ENCODE results near the gene MYH3. TPM values are rescaled to one million over a fixed set of nuclear protein-coding genes. Genes with fewer than 3 reads are reported as not detected.

The MYH3 gene
- total RNA-seq, 2 experiments from 2014 or later, result 3.4 to 3.5 TPM

- ChIA-PET CTCF (interaction anchor here (0.6 to 0.7 kb wide), 2 partner anchors 65 to 1820 kb away, joined by 3 to 4 read pairs; no protein-coding TSS in a partner anchor), POLR2A (no interaction called here)
These were observed 35.7 kb downstream of the MYH3 start for GRCh38 chr17:10621397-10621796.

DNA sequence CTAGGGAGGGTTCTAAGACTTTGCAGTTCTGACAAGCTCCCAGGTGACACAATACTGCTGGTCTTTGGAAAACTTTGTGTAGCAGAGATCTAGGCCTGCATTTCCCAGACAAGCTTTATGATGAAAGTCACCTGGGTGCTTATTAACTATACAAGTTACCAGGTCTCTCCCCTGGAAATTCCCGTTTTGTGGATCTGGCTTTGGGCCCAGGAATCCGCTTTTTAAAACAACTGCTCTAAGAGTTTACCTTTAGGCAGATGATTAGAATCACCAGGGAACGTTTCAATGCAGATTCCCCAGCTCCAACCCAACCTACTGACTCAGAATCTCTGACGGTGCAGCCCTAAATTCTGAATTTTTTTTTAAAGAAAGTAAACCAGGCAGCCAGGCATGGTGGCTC, 36.3 kb downstream of the MYH3 start:
- POLR2A ChIA-PET, result no interaction called here
- CTCF ChIA-PET, result interaction anchor here (0.6 to 0.7 kb wide), 2 partner anchors 66 to 1820 kb away, joined by 3 to 4 read pairs; no protein-coding TSS in a partner anchor

DNA sequence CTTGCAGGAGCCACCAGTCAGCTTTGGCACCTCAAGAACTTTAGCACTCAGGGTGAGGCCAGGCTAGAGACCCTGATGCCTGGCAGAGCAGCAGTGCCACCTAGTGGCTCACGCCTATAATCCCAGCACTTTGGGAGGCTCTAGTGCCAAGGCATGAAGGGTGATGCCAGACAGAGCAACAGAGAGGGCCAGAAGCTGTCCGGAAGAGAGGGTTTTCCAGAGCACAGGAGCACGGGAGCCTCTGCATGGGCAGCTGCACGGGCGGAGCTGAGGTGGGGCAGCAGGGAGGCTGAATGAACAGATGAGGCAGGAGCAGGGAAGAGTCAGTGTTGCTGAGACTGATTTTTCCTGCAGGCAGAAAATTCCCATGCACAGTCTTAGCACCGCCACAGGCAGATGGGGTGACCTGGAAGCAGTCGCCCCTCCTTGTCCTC, 38.9 kb downstream of the MYH3 start:
- CTCF ChIA-PET, result interaction anchor here (0.6 to 4.9 kb wide), 12 partner anchors 11 to 324 kb away, joined by 3 to 35 read pairs (median 5); no protein-coding TSS in a partner anchor
- POLR2A ChIA-PET, result interaction anchor here (0.6 kb wide), 1 partner anchor 19 kb away, joined by 4 read pairs; no protein-coding TSS in a partner anchor

- CTCF ChIA-PET, result interaction anchor here (0.7 to 4.9 kb wide), 14 partner anchors 9 to 693 kb away, joined by 3 to 35 read pairs (median 4); no protein-coding TSS in a partner anchor
- POLR2A ChIA-PET, result no interaction called here
These were observed 40.0 kb downstream of the MYH3 start for GRCh38 chr17:10617120-10617505.

GRCh38 chr17:10616502-10617119, 40.5 kb downstream of the MYH3 start:
- ChIA-PET CTCF (interaction anchor here (0.8 to 4.9 kb wide), 11 partner anchors 8 to 692 kb away, joined by 3 to 35 read pairs (median 5); no protein-coding TSS in a partner anchor), POLR2A (no interaction called here)

DNA sequence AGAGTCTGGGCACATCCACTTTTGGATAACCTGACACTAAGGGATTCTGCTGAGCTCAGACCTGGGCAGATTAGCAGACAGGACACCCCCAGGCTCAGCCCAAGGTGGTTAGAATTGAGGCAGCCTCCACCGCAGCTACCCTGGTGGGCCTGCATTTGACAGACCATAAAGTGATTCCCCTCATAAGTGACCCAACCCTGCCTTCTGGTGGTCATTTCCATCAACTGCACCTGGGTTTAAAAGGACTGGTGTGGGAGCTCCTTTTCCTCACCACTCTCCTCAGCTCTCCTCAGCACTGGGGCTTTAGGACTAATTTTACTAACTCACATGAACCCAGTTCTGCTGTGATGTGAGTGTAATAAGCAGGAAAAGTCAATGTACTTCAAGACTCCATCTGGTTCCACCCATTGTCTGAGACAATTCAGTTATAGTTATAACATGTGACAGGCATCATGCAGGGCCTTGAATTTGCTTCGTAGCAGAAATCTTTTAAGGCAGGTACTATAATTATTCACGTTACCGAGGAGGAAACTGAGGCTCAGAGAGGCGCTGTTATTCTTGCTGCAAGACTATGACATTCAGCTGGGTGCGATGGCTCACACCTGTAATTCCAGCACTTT, 42.5 kb downstream of the MYH3 start:
- POLR2A ChIA-PET, result no interaction called here
- CTCF ChIA-PET, result interaction anchor here (1.3 to 4.9 kb wide), 3 partner anchors 14 to 288 kb away, joined by 3 to 35 read pairs (median 3); no protein-coding TSS in a partner anchor

- ChIA-PET POLR2A (no interaction called here), CTCF (interaction anchor here (1.3 to 4.9 kb wide), 3 partner anchors 15 to 287 kb away, joined by 3 to 35 read pairs (median 3); no protein-coding TSS in a partner anchor)
These were observed 43.2 kb downstream of the MYH3 start for GRCh38 chr17:10613775-10614513.

DNA sequence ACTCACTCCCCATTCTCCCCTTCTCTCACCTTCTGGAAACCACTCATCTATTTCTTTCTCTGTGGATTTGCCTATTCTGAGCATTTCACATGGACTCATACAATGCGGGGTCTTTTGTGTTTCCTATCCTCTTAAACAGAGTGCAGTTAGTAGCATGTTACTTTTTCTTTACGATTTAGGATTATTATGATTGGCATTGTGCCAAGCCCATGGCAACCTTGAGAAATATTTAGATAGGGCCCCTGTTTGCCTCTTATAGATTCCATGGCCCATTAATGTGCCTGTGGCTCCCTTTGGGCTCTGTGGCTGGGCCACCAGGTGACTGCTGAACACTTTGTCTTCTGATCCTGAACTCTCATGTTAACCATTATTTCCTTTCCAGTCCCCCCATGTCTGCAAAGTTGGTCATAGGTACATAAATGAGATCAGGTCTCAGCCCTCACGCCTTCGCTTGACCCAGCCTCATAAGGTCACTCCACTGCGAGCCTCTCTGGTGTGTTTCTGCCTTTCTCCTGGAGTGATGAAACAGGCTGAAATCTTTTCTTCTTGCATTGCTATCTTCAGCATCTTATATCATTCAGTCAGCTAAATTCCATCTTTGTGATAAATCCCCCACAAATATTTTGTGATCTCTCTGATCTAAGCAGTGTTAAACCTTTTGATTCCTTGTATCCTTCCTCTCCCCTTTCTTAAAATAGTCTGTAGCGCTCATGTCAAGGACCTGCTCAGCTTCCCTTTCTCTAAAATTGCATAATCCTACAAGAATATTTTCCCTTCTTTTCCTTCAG, 44.0 kb downstream of the MYH3 start:
- CTCF ChIA-PET, result interaction anchor here (4.9 kb wide), 1 partner anchor 286 kb away, joined by 35 read pairs; no protein-coding TSS in a partner anchor
- POLR2A ChIA-PET, result no interaction called here

DNA sequence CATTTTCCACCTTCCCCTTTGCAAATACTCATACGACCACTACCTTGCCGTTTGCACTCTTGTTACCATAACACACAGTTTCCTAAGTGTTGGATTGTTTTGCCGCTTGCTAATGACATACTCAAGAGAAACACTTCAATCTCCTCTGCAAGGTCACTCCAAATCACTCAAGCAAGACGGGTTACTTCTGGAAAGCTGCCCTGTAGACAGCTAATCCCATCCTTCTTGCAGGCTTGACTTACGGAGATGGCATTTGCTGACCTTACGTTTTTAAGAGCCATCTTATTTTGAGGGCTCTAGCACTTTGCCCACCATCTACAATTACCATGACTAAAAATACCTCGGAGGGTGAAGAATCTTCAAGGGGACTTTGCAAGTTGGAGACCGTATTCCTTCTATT, 46.2 kb downstream of the MYH3 start:
- POLR2A ChIA-PET, result no interaction called here
- CTCF ChIA-PET, result no interaction called here

- ChIA-PET CTCF (interaction anchor here (0.5 to 1.2 kb wide), 2 partner anchors 9 to 583 kb away, joined by 3 to 6 read pairs; no protein-coding TSS in a partner anchor), POLR2A (no interaction called here)
These were observed 48.9 kb downstream of the MYH3 start for GRCh38 chr17:10608244-10608643.

- ChIA-PET CTCF (interaction anchor here (1.3 kb wide), 1 partner anchor 12 kb away, joined by 3 read pairs; no protein-coding TSS in a partner anchor), POLR2A (no interaction called here)
These were observed 51.0 kb downstream of the MYH3 start for GRCh38 chr17:10606110-10606509.

- ChIA-PET POLR2A (no interaction called here), CTCF (interaction anchor here (0.7 to 1.3 kb wide), 2 partner anchors 12 to 92 kb away, joined by 3 to 4 read pairs; no protein-coding TSS in a partner anchor)
These were observed 51.8 kb downstream of the MYH3 start for GRCh38 chr17:10605221-10605783.

- POLR2A ChIA-PET, result no interaction called here
- CTCF ChIA-PET, result no interaction called here
These were observed 52.6 kb downstream of the MYH3 start for GRCh38 chr17:10604521-10604920.

DNA sequence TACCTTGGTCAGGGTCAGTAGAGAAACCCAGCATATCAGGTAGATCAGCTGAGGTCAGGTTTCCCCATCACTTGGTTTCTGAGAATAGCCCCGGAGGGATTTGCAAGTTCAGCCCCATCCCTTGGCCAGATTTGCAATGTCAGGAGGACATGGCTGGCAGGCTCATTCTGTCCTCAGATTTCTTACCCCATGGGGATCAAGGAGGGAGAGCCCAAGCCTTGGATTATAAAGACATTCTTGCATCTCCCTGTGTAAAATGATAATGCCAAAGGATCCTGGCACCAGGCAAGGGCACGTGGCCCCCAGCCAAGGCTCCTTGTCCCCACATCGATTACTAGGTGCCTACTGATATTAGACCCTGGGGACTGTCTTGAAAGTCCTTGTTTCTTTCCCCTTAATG, 53.2 kb downstream of the MYH3 start:
- ChIA-PET CTCF (no interaction called here), POLR2A (no interaction called here)

DNA sequence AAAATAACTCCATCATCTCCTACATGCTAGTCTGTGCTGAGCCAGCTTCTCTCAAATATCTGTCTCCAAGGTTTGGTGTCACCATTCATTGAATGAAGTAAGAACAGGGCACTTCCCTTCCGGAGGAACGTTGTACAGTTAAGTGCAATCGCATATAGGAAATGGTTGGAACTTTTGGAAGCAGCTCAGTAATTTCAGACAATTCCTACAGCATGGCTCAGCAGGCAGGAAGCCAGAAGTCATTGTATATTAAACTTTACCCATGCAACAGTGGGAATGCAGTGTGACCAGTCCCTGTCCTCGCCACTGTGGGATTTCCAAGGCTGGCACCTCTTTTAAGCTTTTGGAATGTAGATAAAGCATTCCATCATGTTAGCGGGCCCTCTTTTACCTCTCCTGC, 56.5 kb downstream of the MYH3 start:
- CTCF ChIA-PET, result no interaction called here
- POLR2A ChIA-PET, result no interaction called here

GRCh38 chr17:10598621-10599020, 58.5 kb downstream of the MYH3 start:
- POLR2A ChIA-PET, result no interaction called here
- CTCF ChIA-PET, result interaction anchor here (0.7 kb wide), 1 partner anchor 16 kb away, joined by 3 read pairs; no protein-coding TSS in a partner anchor

DNA sequence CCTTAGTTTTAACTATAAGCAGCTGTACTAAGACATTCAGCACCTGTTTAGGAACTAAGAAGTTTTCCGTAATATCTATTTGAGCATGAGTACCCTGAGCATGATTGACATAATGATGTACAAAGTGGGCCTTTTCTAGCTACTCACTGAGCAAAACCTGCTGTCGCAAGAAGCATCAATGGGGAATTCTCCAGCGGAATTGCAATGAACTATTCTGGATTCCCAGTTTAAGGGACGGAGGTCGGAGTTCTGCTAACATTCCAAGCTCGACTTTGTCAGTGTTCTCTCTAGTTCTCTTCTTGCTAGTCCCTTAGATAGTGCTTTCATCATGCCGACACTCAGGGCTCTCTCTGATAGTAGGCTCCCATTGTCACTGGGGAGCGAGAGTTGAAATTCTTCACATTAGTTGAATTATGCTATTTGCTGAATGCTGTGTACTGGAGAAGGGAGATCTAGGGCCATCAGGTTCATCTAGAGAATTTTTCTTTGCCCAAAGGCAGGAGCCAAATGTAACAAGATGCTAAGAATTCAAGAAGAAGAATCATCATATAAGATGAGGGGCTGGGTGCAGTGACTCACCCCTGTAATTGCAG, 67.5 kb downstream of the MYH3 start:
- ChIA-PET CTCF (no interaction called here), POLR2A (no interaction called here)

- ChIA-PET POLR2A (no interaction called here), CTCF (no interaction called here)
These were observed 71.6 kb downstream of the MYH3 start for GRCh38 chr17:10585529-10585928.

DNA sequence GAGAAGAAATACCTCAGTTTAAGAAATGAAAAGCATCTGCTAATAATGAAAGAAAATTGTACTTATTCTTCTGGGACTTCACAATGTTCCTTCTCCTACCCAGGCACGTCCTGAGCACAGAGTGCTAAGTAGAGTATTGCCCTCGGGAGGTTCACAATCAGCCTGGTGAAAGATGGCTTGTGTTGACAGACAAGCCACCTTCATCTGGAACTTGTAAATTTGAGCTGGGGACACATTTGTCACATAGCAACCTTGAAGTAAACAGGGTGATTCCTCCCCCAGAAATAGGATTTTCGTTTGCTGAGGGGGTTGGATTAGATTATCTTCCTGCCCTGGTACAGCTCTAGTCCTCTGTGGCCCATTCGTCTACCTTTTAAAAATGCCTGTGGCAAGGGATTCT, 73.3 kb downstream of the MYH3 start:
- ChIA-PET POLR2A (no interaction called here), CTCF (no interaction called here)
